ENCODE data around the gene VWA5B1.
"Not testable (repeated sequence)": the region's sequence is repeated elsewhere in the genome, so short reads cannot be mapped to it uniquely, and the experiment has no call there.

VWA5B1 gene

DNA sequence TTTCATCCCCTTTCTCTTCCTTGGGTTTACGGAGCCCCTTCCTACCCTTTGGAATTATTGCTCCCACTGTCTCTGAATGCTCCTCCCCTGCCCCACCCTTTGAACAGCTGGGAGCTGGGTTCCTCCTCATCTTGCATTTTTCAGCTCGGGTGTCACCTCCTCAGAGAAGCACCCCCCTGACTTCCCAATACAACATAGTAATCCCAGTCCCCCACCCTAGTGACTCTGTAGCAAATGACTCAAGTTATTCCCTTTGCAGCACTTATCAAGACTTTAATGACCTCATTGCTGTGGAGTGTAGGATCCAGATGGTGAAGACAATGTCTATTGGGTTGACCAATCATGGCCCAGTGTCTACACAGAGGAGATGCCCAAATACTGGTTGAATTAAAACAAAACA, 8.9 kb upstream of the VWA5B1 start:
- peak; percentile 45 for DNase-seq

- no peak for DNase-seq
Observed at GRCh38 chr1:20282533-20282932, 8.1 kb upstream of the VWA5B1 start.

DNA sequence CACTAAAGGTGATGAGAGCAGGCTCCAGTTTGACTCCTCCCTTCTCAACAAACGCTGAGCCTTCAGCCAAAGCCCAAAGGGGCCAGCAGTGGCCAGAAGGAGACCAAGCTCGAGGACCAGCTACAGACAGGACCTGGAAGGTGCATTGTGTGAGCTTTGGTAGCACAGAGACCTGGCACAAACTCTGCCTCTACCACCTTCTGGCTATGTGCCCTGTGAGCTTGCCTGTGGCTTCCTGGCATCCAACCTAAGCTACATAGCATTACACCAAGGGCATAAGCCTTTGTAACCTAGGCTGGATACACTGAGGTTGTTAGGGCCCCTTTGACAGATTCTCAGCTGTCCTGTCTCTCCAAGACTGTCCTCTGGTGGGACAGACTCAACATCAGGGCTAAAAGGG, 6.6 kb upstream of the VWA5B1 start:
- DNase-seq: no peak

DNA sequence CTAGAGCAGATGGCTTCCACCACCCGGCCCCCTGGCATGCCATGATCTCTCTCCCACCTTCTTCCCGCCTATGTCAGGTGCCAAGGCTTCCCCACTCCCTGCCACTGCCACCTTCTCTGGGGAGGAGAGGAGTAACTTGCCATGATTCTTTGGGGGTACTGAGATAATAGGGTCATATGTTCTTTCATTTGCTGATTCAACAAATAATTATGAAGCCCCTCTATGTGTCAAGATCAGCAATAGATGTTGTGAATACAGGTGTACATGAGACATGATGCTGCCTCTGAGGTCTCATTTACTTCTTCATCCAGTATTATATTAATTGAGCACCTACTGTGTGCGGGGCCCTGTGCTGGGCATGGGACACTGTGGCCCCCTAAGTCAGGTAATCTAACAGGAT, 6.0 kb upstream of the VWA5B1 start:
- no peak for DNase-seq

GRCh38 chr1:20285510-20285909, 5.2 kb upstream of the VWA5B1 start:
- no peak for DNase-seq

DNA sequence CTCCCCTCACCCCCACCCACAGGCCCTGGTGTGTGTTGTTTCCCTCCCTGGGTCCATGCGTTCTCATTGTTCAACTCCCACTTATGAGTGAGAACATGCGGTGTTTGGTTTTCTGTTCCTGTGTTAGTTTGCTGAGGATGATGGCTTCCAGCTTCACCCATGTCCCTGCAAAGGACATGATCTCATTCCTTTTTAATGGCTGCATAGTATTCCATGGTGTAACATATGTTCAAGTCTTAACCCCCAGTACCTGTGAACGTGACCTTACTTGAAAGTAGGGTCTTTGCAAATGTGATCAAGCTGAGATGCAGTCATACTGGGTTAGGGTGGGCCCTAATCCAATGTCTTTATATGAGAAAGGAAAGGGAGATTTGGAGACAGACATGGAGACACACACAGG, 3.0 kb upstream of the VWA5B1 start:
- DNase-seq: not testable (repeated sequence)

DNA sequence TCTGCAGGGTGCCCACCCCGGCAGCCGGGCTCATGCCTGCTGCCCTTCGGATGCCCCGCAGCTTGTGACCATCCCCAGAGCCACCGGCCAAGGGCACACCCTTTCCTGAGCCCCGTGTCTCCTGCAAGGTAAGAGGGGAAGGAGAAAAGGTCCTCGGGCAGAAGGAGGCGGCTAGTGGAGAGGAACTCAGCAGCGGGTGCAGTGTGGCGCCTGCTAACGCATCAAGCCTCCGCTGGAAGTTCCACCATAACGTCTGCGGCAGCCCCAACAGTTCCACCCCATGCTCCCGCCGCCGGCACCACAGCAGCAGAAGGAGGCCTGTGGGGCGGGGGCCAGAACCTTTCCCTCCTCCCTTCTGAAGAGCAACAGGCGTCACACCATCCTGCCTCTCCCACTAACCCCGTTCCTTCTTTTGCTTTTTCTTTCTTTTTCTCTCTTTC, 990 bp downstream of the VWA5B1 start:
- DNase-seq: no peak

GRCh38 chr1:20298626-20299025, 8.0 kb downstream of the VWA5B1 start:
- no peak for DNase-seq

GRCh38 chr1:20301463-20302107, 10.9 kb downstream of the VWA5B1 start:
- DNase-seq: no peak

DNA sequence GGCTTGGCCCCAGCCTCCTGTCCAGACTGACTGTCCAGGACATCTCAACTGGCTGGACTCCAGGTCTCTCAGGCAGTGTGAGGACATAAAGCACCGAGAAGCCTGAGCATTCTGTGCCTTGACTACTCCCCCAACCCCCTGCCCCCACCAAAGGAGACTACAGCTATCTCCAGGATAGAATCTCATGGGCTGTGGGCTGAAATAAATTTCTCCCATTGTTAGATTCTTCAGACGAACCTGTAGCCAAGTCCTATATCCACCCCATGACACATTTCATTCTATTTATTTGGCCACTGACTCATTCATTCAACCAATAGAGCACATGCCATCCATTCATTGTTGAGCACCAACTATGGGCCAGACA, 11.4 kb downstream of the VWA5B1 start:
- no peak for DNase-seq

- DNase-seq: no peak
Observed at GRCh38 chr1:20307026-20307425, 16.4 kb downstream of the VWA5B1 start.

GRCh38 chr1:20308569-20308968, 17.9 kb downstream of the VWA5B1 start:
- DNase-seq: peak; percentile 11

DNA sequence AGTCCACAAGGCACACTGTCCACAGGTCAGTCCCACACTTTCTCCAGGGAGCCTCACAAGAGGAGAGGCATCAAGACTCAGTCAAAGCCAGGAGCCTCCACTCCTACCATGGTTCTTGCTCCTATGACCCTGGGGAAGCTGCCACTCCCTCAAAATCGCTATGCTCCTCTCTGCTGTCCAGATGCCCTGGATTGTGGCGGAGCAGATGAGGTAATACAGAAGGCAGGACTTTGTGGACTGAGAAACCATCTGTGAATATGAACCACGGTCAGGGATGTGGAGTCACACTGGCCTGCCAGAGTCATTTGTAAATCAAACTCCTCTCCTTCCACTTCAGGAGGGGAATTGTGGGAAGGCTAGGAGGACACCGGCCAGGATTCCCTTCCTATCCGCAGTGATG, 20.6 kb downstream of the VWA5B1 start:
- DNase-seq: no peak

- DNase-seq: no peak
Observed at GRCh38 chr1:20312310-20312709, 21.6 kb downstream of the VWA5B1 start.

- no peak for DNase-seq
Observed at GRCh38 chr1:20312818-20313217, 22.1 kb downstream of the VWA5B1 start.

- no peak for DNase-seq
Observed at GRCh38 chr1:20317471-20317870, 26.8 kb downstream of the VWA5B1 start.

GRCh38 chr1:20318521-20318920, 27.8 kb downstream of the VWA5B1 start:
- DNase-seq: no peak

DNA sequence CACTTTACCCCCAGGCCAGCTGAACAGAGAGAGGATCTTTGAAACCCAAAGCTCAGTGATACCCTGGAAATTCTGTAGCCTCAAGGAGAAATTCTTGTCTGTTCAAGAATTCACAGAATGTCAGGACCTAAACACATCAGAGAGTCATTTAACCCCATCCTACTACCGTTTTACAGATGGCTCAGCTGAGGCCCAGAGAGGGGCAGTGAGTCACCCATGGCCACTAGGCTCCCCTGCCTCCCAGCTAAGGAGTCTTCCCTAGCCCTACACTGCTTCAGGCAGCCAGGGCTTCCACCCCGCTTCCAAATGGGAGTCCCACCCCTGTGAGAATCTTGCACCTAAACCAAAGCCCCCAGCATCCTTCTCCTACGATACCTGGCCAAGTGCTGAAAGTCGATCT, 28.3 kb downstream of the VWA5B1 start:
- no peak for DNase-seq

DNA sequence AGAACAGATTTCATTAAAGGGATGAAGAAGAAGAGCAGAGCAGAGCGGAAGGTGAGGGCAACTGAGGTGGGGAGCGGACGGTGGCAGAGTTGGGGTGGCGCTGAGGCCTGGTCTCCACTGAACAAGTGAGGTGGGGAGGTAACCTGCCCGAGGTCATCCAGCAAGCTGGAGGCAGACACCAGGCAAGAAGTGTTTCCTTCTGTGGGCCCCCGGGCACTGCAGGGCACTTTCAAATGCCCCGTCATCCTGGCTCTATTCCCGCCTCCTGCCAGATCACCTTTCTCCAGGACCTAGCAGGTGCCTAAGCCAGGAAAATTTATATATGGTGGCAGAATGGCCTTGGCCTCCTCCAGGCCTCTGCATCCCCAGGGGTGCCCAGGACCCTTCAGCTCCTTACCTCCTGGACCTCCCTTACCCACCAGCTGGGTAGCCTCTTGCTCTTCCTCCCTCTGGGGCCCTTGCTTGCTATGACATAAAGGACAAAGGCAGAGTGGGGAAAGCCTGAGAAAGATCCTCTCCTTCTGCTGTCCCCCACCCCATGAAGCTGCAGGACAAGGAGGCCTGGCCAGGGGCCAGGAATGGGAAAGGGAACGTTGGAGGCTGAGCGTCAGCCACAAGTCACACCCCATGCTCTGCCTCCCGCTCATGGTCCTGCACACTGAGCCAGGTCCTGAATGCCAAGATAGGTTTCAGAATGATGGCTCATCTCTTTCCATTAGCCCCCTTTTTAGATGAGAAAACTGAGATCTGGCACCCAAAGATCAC, 29.0 kb downstream of the VWA5B1 start:
- no peak for DNase-seq

- no peak for DNase-seq
Observed at GRCh38 chr1:20320704-20321103, 30.0 kb downstream of the VWA5B1 start.

DNA sequence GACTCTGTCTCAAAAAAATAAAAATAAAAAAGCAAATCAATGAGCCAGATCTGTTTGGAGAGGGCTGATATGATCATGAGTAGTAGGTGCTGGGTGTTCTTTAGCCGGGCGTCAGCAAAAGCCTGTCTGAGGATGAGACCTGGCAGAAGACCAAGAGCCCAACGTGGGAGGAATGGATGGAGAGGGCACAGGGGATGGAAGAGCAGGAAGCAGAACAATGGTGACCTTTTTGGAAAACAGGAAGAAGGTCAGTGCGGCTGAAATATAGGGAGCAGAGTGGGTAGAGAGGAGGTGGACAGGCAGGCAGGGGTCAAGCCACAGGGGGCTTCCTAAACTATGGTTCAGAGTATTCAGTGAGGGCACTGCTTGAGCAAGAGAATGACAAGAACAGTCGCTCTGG, 30.9 kb downstream of the VWA5B1 start:
- no peak for DNase-seq

DNA sequence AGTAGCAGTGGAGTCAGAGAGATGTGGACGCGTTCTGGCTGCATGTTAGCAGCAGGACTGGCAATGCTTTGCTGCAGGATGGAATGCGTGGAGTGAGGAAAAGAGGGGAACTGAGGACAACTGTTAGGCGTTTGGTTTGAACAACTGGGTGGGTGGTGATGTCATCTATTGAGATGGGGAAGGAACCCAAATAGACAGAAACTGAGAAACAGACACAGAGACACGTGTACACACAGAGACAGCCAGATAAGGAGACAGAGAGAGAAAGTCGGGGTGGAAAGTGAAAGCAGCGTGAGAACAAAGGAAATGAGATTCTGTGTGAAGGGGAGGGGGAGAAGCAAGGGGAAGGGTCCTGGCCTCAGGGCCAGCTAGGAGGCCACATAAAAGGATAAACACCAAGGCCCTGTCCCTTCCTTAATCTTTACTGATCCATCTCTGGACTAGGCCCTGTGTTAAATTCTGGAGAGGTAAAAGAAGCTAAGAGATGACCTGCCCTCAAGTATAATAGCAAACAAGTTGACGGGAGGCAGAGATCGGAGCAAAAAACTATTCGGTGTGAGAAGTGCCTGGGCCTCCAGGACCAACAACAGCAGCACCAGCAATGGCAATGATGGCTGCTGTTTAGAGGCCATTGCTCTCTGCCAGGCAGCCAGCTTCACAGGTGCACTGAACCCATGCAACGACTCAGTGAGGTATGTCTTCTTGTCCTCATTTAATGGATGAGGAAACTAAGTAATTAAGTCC, 31.6 kb downstream of the VWA5B1 start:
- DNase-seq: no peak

- DNase-seq: no peak
Observed at GRCh38 chr1:20322825-20323612, 32.3 kb downstream of the VWA5B1 start.

Data from NCI-H226 (cell line).